ENCODE results near the gene YWHAB. TPM values are rescaled to one million over a fixed set of nuclear protein-coding genes. Genes with fewer than 3 reads are reported as not detected.

The YWHAB gene
- total and polyA plus RNA-seq, 2 experiments from 2014 or later: 89.5 to 169 TPM

GRCh38 chr20:44886266-44886651 lies 754 bp downstream of the YWHAB start:
- no peak for DNase-seq (ENCODE audit: low spot score)
- Histone ChIP-seq H2AFZ (peak overlapping the region; percentile 69), H3K79me2 (peaks cover 56% of the 10 kb centered on the region), H4K20me1 (ENCODE audit: insufficient read depth, poor library complexity, severe bottlenecking) (peaks cover 52% of the 10 kb centered on the region), H3K4me1 (ENCODE audit: insufficient read depth) (peaks cover 13% of the 10 kb centered on the region), H3K27me3 (no peaks in the 10 kb centered on the region), H3K4me3 (peak overlapping the region; percentile 61), H3K9me3 (ENCODE audit: low read depth) (no peaks in the 10 kb centered on the region), H3K4me2 (peak overlapping the region; percentile 85), H3K9me2 (replicated peaks; ENCODE audit: insufficient read depth) (no peaks in the 10 kb centered on the region), H3K27ac (peak overlapping the region; percentile 94), H3K36me3 (replicated peaks; ENCODE audit: insufficient read depth, low read depth) (no peaks in the 10 kb centered on the region)
- TF ChIP-seq EZH2phosphoT487 (IDR thresholded peaks at IDR 0.05; ENCODE audit: low read depth, severe bottlenecking, unreplicated experiment) (no peak), EZH2 (IDR thresholded peaks at IDR 0.05; ENCODE audit: borderline replicate concordance) (no peak), CTCF (IDR thresholded peaks at IDR 0.05; ENCODE audit: poor library complexity) (no peak)
- WGBS (ENCODE audit: low lambda C conversion rate, missing lambda C conversion rate): 3% methylated on average over 8 of the region's 8 CpGs

GRCh38 chr20:44886828-44887227 lies 1.3 kb downstream of the YWHAB start:
- Histone ChIP-seq H3K9me3 (ENCODE audit: low read depth) (no peaks in the 10 kb centered on the region), H3K9me2 (replicated peaks; ENCODE audit: insufficient read depth) (no peaks in the 10 kb centered on the region), H3K27me3 (no peaks in the 10 kb centered on the region), H3K4me1 (ENCODE audit: insufficient read depth) (peaks cover 13% of the 10 kb centered on the region), H3K4me2 (peak overlapping the region; percentile 85), H2AFZ (no peak overlapping the region), H3K79me2 (peaks cover 62% of the 10 kb centered on the region), H3K4me3 (peak overlapping the region; percentile 61), H4K20me1 (ENCODE audit: insufficient read depth, poor library complexity, severe bottlenecking) (peaks cover 56% of the 10 kb centered on the region), H3K36me3 (replicated peaks; ENCODE audit: insufficient read depth, low read depth) (no peaks in the 10 kb centered on the region), H3K27ac (peak overlapping the region; percentile 94)
- TF ChIP-seq EZH2 (IDR thresholded peaks at IDR 0.05; ENCODE audit: borderline replicate concordance) (no peak), CTCF (IDR thresholded peaks at IDR 0.05; ENCODE audit: poor library complexity) (no peak), EZH2phosphoT487 (IDR thresholded peaks at IDR 0.05; ENCODE audit: low read depth, severe bottlenecking, unreplicated experiment) (no peak)
- no peak for DNase-seq (ENCODE audit: low spot score)
- 15% methylated on average over 2 of the region's 2 CpGs for WGBS (ENCODE audit: low lambda C conversion rate, missing lambda C conversion rate)

GRCh38 chr20:44887466-44887865 lies 2.0 kb downstream of the YWHAB start:
- no peak for DNase-seq (ENCODE audit: low spot score)
- H3K4me2 ChIP-seq: peak overlapping the region; percentile 85
- H3K36me3 ChIP-seq (replicated peaks; ENCODE audit: insufficient read depth, low read depth): no peaks in the 10 kb centered on the region
- TF ChIP-seq EZH2 (IDR thresholded peaks at IDR 0.05; ENCODE audit: borderline replicate concordance): no peak
- no peak for TF ChIP-seq CTCF (IDR thresholded peaks at IDR 0.05; ENCODE audit: poor library complexity)
- TF ChIP-seq EZH2phosphoT487 (IDR thresholded peaks at IDR 0.05; ENCODE audit: low read depth, severe bottlenecking, unreplicated experiment): no peak
- H3K9me3 ChIP-seq (ENCODE audit: low read depth): no peaks in the 10 kb centered on the region
- peaks cover 62% of the 10 kb centered on the region for H4K20me1 ChIP-seq (ENCODE audit: insufficient read depth, poor library complexity, severe bottlenecking)
- peak overlapping the region; percentile 61 for H3K4me3 ChIP-seq
- no peaks in the 10 kb centered on the region for H3K9me2 ChIP-seq (replicated peaks; ENCODE audit: insufficient read depth)
- no peak overlapping the region for H2AFZ ChIP-seq
- H3K4me1 ChIP-seq (ENCODE audit: insufficient read depth): peaks cover 13% of the 10 kb centered on the region
- H3K79me2 ChIP-seq: peaks cover 68% of the 10 kb centered on the region
- 76% methylated on average over 4 of the region's 4 CpGs for WGBS (ENCODE audit: low lambda C conversion rate, missing lambda C conversion rate)
- no peaks in the 10 kb centered on the region for H3K27me3 ChIP-seq
- H3K27ac ChIP-seq: no peak overlapping the region

All from hepatocyte (in vitro differentiated cells).